NK-92 treated with Interleukin-12 subunit alpha and Interleukin-12 subunit beta, amount 100 ng/mL, for 24 hours (cell line): ENCODE results near the gene CAMK1D.
"Not testable (repeated sequence)": the region's sequence is repeated elsewhere in the genome, so short reads cannot be mapped to it uniquely, and the experiment has no call there.

ENCODE experiments used
- DNase-seq: peaks from one replicate; lab custom pipeline; 2025; lab: John Stamatoyannopoulos, UW

The CAMK1D gene

DNA sequence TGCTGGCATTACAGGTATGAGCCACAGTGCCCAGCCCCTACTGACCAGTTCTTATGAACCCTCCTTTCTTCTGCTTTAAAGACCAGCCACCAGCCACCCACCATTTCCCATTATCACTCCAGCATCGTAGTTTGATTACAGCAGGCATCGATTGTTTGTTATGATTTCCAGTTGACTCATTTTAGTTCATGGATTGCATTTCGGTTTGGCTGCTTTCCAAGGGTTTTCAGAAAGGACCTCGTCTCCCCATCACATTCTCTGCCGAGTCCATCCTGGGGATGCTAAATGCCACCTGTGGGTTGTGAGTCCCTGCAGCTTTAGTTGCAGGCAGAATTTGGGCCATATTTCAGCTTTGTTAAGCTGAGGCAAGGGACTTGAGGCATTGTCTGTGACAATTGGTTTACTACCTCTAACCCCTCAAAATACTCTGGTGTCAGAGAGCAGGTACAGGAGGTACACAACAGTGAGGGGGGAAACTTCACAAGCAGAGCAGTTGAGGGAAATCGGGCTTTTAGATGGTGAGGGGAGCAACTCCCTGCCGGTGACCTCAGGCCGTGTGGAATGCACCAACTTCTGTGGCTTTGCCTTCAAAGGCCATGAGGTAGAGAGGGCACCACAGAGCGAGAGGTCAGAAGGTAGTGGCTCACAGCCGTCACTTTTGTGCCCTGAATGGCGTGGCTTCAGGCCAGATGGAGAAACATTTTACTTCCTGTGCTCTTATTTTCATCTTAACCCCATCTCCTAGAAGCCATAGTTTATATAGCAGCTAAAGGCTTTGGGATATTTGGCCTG, 448.3 kb downstream of the CAMK1D start:
- no peak for DNase-seq

DNA sequence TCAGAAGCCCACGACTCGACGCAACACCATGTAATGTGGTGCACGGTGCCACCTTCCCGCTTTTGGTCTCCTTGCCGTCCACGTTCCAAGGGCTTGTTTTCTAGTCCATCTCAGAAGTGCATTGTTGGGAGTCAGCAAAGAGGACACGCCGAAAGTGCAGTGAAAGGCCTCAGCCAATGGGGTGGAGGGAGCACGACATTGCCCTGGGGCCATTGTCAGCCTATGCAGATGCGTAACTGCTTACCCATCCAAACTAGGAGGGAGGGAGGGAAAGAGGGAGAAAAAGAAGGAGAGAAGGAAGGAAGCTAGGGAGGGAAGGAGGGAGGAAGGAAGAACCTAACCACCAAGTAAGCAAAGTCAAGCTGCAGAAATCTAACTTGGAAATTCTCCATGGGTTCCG, 449.8 kb downstream of the CAMK1D start:
- DNase-seq = no peak

DNA sequence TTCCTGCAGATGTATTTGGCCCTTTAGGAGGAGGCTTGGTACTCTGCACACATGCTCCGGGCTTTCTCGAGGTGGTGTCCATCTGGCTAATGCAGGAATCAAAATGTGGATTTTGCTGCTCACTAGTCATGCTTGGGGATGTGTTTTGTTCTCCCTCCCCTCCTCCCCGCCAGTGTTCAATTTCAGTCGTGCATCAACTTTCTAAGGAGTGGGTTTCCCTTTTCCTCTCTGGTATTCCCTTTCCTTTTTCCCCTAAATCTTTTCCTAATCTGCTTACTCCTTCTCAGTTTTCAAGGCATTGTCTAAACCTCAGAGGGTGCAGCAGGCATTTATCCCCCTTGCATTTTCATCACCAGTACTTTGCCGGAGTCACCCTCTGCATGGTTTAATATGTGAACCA, 450.4 kb downstream of the CAMK1D start:
- no peak for DNase-seq

DNA sequence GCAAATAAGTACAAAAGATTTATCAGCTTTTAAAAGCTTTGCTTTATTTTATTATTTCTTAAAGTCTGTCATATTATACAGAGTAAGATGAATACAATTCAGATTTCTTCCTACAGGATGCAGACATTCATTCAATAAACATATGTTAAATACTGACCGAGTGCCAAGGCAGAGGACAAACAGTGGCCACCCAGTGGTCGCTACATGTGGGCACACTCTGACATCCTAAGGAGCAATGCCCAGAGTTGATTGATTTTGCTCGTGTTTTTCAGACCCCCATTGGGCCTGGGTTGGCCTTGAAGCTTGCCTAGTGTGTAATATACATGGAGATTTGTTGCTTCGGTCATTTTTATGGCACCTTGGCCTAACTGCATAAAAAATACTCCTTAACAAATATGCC, 451.0 kb downstream of the CAMK1D start:
- no peak for DNase-seq

DNA sequence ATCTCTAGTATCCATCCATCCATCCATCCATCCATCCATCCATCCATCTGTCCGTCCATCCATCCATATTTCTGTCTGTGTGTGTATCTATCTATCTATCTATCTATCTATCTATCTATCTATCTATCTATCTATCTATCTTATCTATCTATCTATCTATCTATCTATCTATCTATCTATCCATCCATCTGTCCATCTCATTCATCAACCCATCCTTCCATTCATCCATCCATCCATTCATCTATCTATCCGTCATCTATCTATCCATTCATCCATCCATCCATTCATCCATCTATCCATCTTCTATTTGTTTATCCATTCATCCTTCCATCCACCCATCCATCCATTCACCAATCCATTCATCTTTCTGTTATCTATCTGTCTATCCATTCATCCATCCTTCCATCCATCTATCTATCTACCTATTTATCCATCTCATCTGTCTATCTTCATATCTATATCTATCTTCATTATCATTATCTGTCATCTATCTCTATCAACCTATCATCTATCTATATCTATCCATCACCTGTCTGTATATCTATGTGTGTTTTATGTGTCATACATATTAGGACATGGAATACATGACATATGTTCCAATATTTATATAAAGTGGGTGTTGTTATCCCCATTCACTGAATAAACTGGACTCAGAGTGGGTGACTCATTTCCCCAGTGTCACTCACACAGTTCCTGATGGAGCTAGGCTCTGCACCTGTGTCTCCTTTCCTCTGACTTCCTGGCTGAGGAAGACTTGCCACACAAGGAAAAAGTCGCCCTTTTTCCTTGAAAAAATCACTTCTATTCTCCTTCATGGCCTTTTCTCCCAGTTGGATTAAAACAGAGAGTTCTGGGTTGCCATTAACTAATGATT, 452.1 kb downstream of the CAMK1D start:
- no peak for DNase-seq

DNA sequence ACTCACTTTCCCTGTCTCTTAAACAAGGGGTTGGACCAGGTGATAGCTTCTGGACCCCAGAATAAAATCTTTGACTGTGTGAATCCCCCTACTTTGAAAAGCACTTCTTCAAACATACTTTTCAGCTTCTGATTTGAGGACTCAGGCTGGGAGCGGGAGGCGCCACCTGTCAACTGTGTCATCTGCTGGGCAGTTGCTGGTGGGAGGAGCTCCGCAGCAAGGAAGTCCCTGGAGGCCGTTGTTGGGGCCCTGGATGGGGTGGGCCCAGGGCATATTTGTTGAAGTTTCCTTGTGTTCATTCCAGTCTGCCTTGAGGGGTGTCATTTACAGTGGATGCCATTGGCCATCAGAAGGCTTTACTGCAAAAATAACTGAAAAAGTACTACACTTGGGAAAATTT, 454.4 kb downstream of the CAMK1D start:
- no peak for DNase-seq

DNA sequence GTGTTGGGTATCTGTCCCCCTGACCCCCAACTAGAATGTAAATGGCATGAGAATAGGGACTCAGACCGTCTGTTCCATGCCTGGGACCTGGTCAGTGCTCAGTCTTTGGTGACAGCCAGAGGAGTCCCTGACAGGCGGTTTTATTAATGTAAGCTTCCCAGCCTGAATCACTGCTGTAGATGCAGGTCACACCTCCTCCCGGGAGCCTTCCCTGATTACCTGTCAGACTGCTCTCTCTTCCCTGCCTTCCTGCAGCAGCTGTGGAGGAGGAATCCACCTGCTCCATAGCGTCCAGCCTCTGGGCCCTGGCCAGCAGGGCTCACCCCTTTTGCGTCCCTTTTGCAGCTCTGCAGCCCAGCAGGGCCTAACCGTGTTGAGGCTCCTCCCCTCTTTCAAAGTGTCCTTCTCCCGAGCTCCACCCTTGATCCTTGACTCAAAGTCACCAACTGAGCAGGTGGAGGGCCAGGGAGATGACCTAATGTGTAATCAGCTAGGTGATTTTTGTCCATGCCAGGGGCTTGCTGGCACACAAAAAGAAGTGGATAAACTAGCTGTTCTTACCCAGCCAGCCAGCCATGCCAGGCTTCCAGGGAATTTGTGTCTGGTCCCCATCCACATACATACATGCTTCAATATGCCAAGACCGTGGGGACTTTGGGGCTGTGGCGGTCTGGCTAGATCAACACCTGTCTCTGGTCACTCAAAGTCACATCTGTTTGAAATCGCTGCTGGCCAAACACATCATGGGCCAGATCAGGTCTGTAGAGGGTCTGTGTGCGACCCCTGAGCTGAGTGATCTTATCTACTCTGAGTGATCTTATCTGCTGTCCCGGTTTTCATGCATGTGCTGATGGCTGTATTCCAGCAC, 457.1 kb downstream of the CAMK1D start:
- no peak for DNase-seq

DNA sequence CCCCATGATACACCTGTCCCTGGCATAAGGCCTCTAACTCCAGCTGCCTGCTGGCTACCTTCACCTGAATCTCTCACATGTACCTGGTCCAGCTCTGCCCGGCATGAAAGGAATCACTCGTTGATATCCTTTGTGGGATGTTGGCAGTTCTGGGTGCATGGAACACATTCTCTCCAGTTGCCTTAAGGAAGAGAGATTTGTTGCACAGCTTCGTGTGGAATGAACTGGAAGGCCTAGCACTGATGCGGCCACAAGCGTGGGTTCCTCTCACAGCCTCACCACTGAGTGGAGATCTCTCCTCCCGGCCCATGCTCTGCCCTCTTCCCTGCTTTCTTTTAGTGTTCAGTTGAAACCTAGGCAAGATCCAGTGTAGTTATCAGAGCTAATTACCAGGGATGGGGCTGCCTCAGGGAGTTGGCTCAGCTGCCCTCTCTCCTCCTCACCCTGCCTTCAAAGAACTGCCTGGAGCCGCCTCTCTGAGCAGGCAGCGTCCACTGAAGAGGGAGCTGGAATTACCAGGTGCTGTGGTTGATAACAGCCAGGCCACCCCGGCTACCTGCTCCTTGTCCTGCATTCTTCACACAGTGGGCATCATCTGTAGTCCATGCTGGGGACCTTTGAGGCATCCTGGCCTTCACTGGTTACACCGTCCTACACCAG, 457.9 kb downstream of the CAMK1D start:
- no peak for DNase-seq

DNA sequence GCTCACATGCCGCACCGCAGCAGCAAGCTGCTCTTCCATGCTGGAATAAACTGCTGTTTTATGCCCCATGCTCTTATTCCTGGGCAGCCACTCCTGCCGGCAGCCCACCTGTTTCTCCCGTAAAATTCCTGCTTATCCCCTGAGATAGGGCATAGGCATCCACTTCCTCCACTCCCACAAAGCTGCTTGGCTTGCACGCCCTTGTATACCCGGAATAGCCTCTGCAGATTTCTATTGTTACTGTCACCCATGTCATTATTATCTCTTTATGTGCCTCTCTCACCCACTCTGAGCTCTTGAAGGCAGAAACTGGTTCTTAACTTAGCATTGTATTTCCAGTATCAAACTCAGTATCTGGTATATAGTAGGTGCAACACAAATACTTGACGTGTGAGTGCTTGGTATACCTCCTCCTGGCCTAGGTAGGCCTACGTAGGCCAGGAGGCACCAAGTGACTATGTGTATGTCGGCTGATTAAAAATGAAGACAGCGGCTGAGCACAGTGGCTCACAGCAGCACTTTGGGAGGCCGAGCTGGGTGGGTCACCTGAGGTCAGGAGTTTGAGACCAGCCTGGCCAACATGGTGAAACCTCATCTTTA, 458.8 kb downstream of the CAMK1D start:
- no peak for DNase-seq

DNA sequence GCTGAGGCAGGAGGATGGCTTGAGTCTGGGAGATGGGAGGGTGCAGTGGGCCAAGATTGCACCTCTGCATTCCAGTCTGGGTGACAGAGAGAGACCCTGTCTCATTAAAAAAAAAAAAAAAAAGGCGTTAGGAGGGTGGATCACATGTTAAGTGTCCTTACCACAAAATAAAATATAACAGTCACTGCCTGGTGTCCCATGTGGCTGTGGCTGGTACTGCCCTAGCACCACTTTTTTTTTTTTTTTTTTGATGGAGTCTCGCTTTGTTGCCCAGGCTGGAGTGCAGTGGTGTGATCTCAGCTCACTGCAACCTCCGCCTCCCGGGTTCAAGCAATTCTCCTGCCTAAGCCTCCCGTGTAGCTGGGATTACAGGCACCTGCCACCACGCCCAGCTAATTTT, 460.7 kb downstream of the CAMK1D start:
- not testable (repeated sequence) for DNase-seq

DNA sequence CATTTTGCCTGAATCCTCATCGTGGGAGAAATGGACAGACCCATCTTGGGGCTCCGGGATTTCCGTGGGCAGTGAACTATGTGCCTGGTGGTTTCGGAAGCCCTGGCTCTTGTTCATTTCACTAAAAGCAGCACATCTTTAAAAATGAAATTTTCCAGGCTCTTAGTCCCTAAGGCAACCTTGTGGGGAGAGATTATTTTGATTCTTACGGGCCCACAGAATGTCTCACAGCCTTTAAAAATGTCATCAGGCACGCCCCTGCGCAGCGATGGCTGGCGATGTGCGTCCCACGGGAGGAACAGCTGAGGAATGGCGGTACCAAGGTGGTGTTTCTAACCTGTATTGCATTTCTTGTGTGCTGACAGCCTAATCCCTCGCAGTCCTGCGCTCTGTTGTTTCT, 462.5 kb downstream of the CAMK1D start:
- DNase-seq = no peak

DNA sequence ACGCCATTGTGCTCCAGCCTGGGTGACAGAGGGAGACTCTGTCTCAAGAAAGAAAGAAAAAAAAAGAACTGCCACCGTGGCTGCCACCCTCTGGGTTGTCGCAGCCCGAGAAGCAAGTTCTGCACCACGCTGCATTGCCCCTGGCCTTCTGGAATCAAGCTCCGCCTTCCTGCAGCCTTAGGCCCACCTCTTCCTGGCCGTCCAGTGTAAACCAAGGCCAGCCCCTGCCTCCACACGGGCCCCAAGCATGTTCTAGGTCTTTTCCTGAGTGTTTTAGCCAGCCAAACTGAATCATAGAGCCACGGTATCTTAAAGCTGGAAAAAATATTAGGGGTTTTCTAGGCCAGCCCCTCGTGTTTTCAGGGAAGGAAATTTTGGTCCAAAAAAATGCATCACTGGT, 463.2 kb downstream of the CAMK1D start:
- DNase-seq = no peak

DNA sequence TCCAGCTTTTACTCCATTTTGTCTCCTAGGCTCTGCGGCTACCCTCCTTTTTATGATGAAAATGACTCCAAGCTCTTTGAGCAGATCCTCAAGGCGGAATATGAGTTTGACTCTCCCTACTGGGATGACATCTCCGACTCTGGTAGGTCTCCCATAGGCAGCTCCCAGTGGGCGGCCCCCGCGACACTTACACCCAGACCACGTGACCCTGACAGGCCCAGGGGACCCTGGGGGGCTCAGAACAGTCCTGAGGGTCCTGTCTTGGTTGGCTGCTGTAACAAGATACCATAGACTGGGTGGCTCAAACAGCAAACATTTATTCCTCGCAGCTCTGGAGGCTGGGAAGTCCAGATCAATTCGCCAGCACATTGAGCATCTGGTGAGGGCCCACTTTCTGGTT, 464.8 kb downstream of the CAMK1D start:
- DNase-seq = no peak

DNA sequence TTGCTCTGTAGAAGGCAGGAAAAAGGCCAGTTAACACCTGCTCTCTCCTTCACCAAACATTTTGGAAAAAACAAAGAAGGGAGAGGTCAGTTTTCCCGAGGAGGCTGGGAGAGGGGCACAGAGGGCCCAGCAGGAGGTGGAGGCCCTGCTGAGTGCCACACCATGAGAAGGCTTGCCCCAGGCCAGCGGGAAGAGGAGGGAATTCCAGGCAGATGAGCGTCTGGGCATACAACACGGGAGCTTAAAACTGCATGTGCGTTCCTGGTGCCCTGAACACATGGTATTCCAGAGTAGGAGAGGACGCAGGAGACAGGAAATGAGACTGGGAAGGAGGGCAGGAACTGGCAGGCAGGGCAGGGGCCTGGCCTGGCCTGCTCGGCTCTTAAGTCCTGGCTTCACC, 469.7 kb downstream of the CAMK1D start:
- DNase-seq = no peak

DNA sequence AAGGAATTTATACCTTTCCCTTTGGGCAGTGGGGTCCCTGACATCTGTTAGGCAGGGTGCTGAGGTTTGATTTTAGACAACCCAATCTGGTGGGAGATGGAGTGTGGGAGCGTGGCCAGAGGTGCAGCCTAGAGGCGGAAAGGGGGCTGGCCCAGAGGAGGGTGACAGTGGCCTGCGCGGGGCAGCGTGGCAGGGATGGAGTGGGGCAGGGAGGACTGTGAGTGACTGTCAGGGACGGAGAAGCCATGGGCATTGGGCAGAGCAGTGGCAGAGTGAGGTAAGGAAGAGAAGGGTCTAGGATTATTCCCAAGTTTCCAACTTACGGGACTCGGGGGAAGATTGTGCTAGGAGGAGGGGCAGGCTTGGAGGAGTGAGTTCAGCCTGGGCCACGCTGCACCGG, 470.3 kb downstream of the CAMK1D start:
- no peak for DNase-seq

DNA sequence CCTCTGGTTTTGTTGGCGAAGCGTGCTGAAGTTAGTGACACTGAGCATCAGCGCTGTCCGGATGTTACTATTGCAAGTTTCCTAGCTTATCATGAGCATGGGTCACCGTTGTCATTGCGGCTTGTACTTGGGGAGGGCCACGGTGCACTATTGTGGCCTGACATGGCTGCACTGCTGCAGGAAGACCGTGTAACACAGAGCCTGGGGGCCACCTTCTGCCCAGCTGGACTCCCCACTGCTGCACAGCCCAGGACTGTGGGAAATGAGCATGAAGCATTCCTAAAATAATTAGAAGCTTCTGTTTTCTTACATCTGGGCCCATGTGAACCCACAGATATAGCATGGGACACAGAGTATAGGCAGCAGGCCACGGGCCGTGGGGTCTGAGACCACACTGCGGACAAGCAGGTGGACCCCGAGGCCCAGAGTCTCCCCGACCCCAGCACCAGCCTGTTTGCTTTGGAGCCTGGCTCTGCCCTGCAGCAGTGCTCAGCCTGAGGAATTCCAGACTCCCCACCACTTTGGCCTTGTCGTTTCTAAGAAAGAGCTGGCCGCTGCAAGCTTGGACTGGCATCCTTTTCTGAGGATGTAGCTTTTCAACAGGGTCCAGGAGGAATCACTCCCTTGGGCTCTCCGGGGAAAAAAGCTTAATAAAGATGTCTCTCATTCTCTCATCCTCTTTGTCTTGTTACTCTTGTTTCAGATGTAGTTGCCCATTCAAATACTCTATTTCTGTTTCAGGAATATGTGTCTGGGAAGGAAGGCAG, 473.0 kb downstream of the CAMK1D start:
- DNase-seq = no peak

DNA sequence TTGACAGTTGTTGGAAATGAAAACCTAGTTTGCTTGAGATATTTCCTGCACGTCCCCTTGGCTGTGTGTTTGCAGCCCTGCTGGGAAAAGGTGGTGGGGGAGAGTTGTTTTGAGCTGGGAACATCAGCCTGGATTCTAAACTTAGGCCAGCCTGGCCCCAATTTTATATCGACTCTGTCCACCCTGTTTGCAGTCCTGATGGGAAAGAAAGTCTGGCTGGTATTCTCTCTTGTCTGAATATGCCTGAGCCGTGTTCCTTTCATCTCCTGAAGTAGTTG, 473.5 kb downstream of the CAMK1D start:
- DNase-seq = no peak

DNA sequence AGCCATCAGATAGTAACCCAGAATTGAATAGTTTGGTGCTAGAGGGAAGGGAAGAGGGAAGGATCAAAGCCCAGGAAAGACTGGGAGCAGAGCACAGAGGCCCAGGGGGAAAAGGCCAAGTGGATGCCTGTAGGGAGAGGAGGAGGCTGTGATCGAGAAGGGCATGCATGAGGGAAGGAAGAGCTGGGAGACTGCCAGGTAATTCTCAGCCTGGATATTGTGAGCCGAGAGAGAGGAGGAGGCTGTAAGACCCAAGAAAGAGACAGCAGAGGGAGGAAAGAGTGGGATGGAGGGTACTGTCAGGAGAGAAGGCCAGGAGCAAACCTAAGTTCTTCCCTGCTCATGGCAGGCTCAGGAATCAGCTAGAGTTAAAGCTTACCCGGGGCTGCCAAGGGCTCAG, 474.0 kb downstream of the CAMK1D start:
- no peak for DNase-seq

DNA sequence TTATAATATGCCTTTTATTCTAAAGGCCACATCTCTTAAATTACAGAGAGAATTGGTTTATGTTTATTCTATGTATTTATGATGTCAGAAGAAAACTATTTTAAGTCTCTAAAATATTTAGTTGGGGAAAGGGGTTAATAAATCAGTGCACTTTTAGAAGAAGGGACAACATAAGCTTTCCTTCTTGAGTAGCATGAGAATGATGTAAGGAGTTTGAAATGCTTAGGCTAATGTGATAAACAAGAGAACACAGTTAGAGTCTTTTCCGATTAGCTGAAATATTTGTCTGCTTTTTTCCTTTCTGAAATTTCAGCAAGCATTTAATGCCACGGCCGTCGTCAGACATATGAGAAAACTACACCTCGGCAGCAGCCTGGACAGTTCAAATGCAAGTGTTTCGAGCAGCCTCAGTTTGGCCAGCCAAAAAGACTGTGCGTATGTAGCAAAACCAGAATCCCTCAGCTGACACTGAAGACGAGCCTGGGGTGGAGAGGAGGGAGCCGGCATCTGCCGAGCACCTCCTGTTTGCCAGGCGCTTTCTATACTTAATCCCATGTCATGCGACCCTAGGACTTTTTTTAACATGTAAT, 476.0 kb downstream of the CAMK1D start:
- no peak for DNase-seq

DNA sequence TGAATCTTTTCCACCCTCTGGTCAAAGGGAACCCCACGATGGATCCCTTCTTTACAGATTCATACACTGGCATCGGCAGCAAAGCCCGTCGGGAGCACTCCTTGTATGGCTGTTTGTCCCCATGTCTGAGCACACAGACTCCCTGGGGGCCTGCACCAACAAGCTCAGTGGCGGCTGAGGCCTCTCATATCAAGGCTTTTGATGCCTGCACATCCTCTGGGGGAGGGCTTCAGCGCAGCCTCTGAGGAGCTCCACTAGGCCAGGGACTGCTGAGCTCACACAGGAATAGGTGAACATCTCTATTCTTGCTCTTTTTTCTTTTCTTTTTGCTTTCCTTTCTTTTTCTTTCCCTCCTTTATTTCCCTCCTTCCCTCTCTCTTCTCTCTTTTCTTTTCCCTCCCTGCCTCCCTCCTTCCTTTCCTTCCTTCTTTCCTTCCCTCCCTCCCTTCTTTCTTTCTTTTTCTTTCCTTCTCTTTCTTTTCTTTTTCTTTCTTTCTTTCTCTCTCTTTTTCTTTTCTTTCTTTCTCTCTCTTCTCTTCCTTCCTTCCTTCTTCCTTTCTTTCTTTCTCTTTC, 477.5 kb downstream of the CAMK1D start:
- DNase-seq = no peak
